Esophagus muscularis mucosa (tissue), 4 donors: ENCODE measurements around the gene AQP12B.

Experiments used
- EP300 ChIP-seq: sonication (generic); formaldehyde crosslinking; IDR thresholded peaks from one replicate; pipeline ENCODE4 v1.6.1; 2017; ENCODE audit warnings: antibody characterized with exemption
- POLR2A ChIP-seq: fragments of 450-650 bp; IDR thresholded peaks from one replicate; pipeline ENCODE4 v1.6.1; 2017; ENCODE audit warnings: antibody characterized with exemption, moderate library complexity, mild to moderate bottlenecking, low read depth
- POLR2AphosphoS5 ChIP-seq, 2 donors: sonication (generic); formaldehyde crosslinking; IDR thresholded peaks; one replicate each; pipeline ENCODE4 v1.6.1; 2017; ENCODE audit warnings: antibody characterized with exemption in 2 of 2
- TF ChIP-seq, protein P1 (sequence below), 3 experiments: fragments of 200-600 bp in 2 of 3; fragments of 450-650 bp in 1 of 3; sonication (generic) in 2 of 3; IDR thresholded peaks; one replicate each; pipeline ENCODE4 v1.5.1; 2017 to 2019; ENCODE audit warnings: antibody characterized with exemption in 3 of 3, mild to moderate bottlenecking in 2 of 3, moderate library complexity in 1 of 3

- TF ChIP-seq, protein P1, sequence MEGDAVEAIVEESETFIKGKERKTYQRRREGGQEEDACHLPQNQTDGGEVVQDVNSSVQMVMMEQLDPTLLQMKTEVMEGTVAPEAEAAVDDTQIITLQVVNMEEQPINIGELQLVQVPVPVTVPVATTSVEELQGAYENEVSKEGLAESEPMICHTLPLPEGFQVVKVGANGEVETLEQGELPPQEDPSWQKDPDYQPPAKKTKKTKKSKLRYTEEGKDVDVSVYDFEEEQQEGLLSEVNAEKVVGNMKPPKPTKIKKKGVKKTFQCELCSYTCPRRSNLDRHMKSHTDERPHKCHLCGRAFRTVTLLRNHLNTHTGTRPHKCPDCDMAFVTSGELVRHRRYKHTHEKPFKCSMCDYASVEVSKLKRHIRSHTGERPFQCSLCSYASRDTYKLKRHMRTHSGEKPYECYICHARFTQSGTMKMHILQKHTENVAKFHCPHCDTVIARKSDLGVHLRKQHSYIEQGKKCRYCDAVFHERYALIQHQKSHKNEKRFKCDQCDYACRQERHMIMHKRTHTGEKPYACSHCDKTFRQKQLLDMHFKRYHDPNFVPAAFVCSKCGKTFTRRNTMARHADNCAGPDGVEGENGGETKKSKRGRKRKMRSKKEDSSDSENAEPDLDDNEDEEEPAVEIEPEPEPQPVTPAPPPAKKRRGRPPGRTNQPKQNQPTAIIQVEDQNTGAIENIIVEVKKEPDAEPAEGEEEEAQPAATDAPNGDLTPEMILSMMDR (IDR thresholded peaks at IDR 0.05) = no peak
- TF ChIP-seq POLR2A (no peak), POLR2AphosphoS5 (IDR thresholded peaks at IDR 0.05) (no peak), EP300 (no peak)
These were observed 51.0 kb downstream of the AQP12B start for GRCh38 chr2:240631548-240632305.
